Lung microvascular endothelial cell (primary cell): ENCODE measurements around the gene NOC4L. TPM values are rescaled to one million over a fixed set of nuclear protein-coding genes. Genes with fewer than 3 reads are reported as not detected.
"Not testable (repeated sequence)": the region's sequence is repeated elsewhere in the genome, so short reads cannot be mapped to it uniquely, and the experiment has no call there.

Source experiments
- DNase-seq, 2 donors: peaks; one replicate each; pipeline versions ENCODE4 v3.0.0 to v3.0.0-alpha.2; 2010; ENCODE audit warnings: low read depth in 2 of 2
- total RNA-seq: library from RNA; depleted of rRNA; stranded (reverse); fragments of >200 nt; gene quantifications from 2 replicates; pipeline ENCODE4 v1.2.1, GENCODE V29; 2014

NOC4L gene
- total RNA-seq, 1 donor from 2014 or later, result 9.9 TPM

DNA sequence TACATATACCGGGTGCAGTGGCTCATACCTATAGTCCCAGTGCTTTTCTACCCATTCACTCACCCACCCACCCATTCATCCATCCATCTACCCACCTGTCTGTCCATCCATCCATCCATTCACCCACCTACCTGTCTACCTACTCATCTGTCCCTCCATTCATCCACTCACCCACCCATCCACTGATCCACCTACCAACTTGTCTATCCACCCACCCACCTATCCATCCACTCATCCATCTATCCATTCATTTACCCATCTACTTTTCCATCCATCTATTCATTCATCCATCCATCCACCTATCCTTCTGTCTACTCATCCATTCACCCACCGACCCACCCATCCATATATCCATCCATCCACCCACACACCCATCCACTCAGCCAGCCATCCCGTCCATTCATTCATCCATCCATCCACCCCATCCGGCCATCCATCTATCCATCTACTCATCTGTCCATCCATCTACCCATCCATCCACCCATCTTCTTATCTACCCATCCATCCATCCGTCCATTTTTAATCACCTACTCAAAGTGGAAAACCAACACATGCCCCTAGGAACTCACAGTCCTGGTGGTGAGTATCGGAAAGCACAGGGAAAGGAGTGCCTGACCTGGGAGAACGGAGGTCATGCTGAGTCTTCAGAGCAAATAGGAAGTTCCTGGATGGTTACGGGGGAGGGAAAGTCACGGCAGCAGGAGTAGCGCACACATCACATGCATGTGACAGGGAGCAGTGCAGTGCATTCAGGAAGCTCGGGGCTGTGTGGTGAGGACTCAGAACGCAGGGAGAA is 20.1 kb upstream of the NOC4L start:
- DNase-seq, result no peak

DNA sequence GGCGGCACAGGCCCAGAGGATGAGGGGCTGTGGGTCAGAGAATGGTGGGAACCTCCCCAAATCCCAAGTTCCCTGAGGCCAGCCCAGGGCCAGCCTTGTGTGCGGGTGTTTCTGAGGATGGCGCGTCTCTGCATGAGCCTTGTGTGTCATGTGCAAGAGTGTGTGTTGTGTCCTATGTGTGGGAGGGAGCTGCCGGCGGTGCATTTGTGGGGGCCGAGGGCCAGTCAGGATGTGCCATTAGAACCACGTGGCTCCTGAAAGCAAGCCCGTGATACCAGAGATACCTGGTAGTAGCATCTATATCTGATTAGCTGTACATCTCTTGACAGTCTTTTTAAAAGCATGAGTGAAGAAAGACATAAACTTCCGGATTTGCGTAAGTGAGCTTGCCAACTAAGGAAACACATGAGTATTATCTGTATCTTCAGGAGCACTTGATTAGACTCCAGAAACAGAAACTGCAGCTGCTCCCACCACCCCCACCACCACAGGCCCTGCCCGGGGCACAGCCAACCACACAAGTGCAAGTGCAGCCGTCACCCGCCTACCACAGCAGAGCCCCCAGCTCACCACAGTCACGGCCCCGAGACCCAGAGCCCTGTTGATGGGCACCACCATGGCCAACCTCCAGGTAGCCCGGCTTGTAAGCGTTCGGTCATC is 19.4 kb upstream of the NOC4L start:
- DNase-seq, result no peak

GRCh38 chr12:132125736-132126135 is 18.5 kb upstream of the NOC4L start:
- DNase-seq, result no peak

DNA sequence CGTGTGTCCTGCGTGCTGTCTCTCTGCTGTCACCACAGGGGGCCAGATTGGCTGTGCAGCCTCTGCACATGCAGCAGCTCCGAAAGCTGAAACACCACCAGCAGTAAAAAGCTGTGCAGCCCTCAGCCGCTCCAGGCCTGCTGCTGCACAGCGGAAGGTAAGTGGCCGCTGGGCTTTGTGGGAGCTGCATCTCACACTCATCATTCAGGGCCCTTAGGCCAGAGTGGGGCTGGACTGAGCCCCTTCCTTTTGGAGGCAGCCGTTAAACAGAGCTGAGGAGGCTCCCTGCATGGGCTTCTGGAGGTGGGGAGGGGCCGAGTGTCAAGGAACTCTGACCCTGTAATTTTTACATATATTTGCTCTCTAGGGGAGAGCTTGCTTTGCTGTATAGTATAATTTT is 17.2 kb upstream of the NOC4L start:
- no peak for DNase-seq

DNA sequence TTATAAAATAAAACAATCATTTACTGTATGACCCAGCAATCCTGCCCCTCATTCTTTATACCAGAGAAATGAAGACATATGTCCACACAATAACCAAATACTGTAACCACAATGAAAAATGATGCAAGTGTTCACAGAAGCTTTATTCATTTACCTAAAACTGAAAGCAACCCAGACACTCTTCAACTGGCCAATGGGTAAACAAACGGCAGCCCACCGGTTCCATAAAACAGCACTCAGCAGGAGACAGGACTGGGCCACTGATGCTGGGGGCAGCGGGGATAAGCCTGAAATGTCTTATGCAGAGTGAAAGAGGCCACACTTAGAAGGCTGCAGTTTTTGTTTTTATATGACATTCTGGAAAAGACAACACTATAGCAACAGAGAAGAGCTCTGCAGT is 15.2 kb upstream of the NOC4L start:
- no peak for DNase-seq

GRCh38 chr12:132130690-132131089 is 13.6 kb upstream of the NOC4L start:
- DNase-seq, result no peak

- no peak for DNase-seq
Measured at GRCh38 chr12:132131229-132131628, 13.0 kb upstream of the NOC4L start.

DNA sequence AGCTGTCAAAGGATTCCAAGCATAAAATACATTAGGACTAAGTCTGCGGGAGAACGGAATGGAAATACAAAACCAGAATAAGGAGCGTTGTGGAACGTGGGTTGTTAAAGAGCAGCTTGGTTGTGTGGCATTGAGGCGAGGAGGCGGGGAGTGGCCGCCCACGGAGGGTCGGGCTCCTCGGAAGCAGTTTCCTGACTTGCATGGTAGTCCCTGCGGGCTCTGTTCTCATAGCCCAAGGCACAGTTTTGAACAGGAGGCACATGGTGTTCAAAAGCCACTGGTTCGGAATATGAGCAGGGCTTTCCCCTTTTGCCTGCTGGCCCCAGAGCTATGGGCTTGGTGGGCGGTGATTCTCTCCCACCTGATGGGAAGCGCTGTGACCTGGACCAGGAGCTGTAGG is 12.3 kb upstream of the NOC4L start:
- DNase-seq, result no peak

DNA sequence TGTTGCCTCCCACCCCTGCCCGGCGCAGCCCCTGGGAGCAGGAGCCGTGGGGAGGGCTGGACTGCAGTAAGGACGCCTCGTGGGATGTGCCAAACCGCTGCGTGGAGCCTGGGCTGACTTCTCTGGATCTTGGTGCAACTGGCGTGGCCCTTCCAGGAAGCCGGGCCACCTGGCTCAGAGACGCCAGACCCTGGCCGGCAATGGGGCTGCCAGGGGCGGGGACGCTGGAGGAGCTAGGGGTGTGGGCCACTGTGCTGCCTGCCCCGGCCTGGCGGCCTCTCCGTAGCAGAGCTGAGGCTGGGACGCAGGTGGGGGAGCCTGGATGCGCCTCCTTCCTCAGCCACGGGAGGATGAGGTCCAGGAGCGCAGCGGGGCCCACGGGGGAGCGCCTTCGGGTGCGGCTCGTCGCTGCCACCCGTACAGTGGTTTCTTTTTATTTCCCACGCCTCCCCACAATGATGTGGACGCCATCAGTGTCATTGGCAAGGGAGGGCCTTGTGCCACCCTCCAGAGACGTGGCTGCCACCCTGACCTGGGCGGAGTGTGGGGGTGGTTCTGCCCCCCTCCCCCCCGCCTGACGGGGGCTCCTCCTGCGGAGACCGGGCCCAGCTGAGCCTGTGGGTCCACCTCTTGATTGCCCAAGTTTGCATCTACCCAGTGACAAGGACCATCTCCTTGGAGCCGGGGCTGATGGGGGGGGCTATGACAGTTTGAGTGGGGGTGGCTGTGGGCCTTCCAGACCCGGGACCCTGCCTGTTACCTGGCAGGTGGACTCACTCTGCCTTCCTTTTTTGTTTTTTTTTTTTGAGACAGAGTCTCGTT is 11.4 kb upstream of the NOC4L start:
- no peak for DNase-seq

DNA sequence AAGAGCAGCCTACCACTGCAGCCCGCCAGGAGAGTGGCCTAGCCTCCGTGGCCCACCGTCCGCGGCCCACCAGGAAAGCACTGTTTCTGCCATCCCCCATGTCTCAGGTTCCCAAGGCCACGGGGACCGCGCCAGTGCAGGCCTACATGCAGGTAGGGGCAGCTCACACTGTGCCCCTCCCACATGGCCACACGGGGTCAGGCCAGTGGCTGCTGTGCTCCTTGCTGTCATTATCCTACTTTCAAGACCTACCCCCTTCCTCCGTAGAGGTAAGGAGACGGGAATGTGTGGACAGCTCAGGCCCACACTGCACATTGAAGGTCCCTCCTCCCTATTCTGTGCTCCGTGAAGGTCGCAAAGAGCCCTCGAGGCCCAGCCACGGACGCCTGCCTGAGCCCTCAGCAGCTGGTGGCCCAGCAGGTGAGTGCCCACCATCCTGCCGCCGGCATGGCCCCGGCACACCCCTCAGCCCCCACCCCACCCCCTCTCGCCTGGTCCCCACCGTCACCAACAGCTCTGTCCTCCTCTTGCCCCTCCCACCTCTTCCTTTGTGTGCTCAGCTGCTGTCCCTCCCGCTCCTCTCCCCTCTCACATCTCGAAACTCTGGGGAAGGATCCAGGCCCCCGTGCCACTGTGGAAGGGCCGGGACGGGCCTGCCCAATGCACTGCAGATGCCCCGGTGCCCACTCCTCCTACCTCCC is 10.2 kb upstream of the NOC4L start:
- no peak for DNase-seq

DNA sequence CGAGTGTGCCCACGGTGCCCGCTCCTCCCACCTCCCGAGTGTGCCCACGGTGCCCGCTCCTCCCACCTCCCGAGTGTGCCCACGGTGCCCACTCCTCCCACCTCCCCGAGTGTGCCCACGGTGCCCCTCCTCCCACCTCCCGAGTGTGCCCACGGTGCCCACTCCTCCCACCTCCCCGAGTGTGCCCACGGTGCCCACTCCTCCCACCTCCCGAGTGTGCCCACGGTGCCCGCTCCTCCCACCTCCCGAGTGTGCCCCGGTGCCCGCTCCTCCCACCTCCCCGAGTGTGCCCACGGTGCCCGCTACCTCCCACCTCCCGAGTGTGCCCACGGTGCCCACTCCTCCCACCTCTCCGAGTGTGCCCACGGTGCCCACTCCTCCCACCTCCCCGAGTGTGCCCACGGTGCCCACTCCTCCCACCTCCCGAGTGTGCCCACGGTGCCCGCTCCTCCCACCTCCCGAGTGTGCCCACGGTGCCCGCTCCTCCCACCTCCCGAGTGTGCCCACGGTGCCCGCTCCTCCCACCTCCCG is 9.5 kb upstream of the NOC4L start:
- DNase-seq, result not testable (repeated sequence)

- DNase-seq, result not testable (repeated sequence)
Measured at GRCh38 chr12:132136226-132136625, 8.0 kb upstream of the NOC4L start.

DNA sequence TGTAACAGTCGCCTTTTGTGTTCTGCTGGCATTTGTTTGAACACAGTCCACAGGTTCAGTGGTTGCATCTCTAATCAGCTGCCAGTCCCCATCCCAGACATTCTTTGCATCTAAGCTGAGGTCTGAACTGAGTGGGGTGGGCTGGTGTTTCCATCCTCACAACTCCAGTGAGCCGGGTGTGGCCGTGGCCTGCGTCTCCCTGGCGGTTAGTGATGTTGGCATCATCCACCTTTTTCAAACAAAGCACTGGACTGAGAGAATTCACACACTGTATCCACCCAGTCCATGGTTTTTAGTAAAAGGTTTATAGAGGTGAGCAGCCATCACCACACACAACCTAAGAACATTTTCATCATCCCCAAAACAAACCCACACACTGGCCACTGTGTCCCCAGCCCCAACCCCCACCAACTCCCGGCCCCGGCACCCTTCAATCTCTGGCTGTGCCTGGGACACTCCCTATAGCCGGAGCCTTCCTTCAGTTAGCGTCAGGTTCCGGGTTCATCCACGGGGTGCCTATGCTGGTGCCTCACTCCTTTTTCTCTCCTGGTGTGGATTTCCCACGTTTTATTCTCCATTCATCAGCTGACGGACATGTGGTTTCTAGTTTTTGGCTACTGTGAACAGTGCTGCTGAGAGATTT is 6.7 kb upstream of the NOC4L start:
- DNase-seq, result no peak

DNA sequence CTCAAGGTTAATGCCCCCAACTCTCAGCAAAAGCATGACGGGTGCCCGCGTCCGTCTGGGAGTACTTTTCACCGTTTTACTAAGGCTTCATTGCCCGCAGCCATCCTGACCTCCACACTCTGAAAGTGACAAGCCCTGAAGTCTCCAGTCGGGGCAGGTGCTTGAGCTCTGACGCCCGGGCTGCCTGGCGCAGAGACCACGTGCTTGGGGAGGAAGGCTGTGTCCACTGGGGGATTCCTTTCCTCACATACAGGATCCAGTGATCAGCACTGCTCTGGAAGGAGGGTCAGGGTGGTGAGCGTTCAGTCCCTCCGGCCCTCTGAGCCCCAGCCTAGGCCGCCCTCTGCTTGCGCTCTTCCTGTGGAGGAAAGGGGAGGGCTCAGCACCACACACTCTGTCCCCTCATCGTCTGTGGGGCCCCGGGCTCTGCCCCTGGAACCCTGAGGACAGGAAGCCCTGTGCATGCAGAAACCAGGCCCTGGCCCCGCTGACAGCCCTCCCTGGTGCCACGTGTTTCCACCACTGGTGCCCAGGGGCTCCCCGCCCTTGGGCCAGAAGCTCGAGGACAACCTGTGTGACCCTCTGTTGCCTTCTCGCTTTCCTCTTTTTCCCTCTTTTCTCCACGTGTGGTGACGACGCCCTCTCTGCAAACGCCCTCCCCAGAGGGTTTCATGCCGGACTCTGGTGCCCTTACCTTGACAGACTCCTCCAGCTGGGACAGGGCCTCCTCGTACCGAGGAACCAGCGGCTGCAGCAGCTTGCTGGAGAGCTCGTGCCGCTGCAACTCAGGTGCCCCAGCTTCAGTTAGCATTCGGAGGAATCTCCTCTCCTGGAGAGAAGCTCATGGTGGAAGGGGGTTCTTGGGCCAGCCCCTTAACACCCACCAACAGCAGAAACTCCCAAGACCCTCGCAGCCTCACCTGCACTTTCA is 5.1 kb upstream of the NOC4L start:
- no peak for DNase-seq

DNA sequence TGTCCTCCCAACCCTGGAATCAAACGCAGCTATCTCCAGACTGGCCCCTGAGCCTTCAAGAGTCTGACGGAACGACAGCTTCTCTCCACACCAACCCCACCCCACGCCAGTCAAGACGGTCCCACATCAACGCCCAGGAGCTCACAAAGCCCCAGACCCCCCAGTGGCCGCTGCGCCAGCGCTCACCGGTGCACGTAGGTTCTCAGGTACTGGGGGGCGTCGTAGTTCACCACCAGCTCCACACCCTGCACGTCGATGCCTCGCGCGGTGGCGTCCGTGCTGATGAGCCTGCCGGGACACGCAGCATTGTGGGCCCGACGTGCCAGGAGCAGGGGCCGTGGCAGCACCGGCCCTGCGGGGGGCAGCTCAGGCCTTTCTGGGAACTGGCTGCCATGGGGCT is 4.3 kb upstream of the NOC4L start:
- DNase-seq, result no peak

DNA sequence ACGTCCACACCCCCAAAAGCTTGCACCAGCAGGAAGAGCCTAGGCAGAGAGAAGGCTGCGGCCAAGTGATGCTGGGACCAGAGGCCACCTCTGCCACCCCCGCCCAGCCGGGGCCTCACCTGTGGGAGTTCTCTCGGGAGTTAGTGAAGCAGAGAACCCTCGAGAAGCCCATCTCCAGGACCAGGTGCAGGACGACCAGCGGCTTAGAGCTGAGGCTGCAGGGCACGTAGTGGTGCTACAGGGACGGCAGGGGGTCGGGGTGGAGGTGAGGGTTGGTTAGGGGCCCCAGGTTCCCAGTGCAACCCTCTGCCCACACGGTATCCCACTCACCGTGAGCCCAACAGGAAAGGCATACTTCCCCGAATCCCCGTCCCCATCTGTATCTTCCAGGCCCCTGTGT is 3.8 kb upstream of the NOC4L start:
- DNase-seq, result no peak

DNA sequence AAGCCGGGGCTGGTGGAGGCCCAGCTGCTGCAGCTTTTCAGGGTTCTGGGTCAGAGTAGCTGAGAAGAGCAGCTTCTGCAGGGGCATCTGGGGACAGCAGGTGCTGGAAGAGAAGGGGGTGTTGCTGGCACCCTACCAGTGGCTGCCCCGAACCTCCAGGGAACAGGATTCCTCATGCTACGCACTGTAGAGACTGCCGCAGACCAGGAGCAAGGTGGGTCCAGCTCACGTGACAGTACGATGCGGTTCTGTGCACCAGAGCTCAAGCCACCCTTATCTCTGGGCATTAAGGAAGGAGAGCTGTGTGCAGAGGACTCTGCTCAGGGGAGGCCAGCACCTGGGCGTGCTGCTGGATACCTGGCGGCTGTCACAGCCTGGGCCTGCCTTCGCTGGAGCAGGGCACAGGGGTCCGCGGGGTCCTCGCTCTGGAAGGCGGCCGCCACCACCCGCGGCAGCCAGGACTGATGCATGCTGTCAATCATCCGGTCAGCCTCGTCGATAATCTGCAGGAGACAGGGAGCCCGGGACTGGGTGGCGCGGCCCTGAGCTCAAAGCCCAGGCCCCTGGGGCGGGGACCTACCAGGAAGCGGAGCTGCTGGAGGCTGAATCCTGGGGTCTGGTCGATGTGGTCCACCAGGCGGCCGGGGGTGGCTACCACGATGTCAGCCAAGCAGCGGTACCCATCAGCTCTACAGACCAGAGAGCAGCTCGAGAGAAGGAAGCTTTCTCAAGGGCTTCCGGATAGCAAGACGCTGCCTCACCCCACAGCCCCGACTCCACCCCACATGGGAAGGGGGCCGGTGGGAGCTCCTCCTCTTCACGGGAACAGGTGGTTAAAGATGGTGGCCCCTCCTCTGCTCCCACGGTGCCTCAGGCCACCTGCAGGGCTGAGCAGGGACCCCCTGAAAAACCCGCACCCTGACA is 3.1 kb upstream of the NOC4L start:
- no peak for DNase-seq

GRCh38 chr12:132141976-132142678 is 2.1 kb upstream of the NOC4L start:
- DNase-seq, result no peak
